ENCODE results near the gene TMEM106C.

Gene TMEM106C

GRCh38 chr12:47980197-47980596 lies 16.8 kb downstream of the TMEM106C start:
- DNase-seq, result no peak

GRCh38 chr12:47980779-47981495 lies 17.5 kb downstream of the TMEM106C start:
- DNase-seq, result no peak

GRCh38 chr12:47981496-47982260 lies 18.3 kb downstream of the TMEM106C start:
- DNase-seq, result no peak

GRCh38 chr12:47982311-47982710 lies 18.9 kb downstream of the TMEM106C start:
- no peak for DNase-seq

GRCh38 chr12:47982770-47983169 lies 19.4 kb downstream of the TMEM106C start:
- DNase-seq, result no peak

GRCh38 chr12:47983541-47984115 lies 20.2 kb downstream of the TMEM106C start:
- DNase-seq, result no peak

GRCh38 chr12:47984331-47984801 lies 21.0 kb downstream of the TMEM106C start:
- no peak for DNase-seq

GRCh38 chr12:47985596-47986290 lies 22.3 kb downstream of the TMEM106C start:
- DNase-seq, result no peak

GRCh38 chr12:47986291-47986660 lies 22.9 kb downstream of the TMEM106C start:
- DNase-seq, result no peak

- no peak for DNase-seq
These were observed 23.4 kb downstream of the TMEM106C start for GRCh38 chr12:47986832-47987231.

GRCh38 chr12:47987411-47988072 lies 24.1 kb downstream of the TMEM106C start:
- DNase-seq, result no peak

GRCh38 chr12:47988073-47989022 lies 25.0 kb downstream of the TMEM106C start:
- no peak for DNase-seq

GRCh38 chr12:47989023-47989417 lies 25.6 kb downstream of the TMEM106C start:
- no peak for DNase-seq

GRCh38 chr12:47989666-47990065 lies 26.3 kb downstream of the TMEM106C start:
- no peak for DNase-seq

GRCh38 chr12:47990351-47991105 lies 27.1 kb downstream of the TMEM106C start:
- DNase-seq, result peak; percentile 74

- no peak for DNase-seq
These were observed 28.0 kb downstream of the TMEM106C start for GRCh38 chr12:47991106-47992061.

- DNase-seq, result no peak
These were observed 29.4 kb downstream of the TMEM106C start for GRCh38 chr12:47992776-47993175.

- no peak for DNase-seq
These were observed 30.1 kb downstream of the TMEM106C start for GRCh38 chr12:47993491-47993890.

GRCh38 chr12:47995981-47996401 lies 32.6 kb downstream of the TMEM106C start:
- no peak for DNase-seq

- no peak for DNase-seq
These were observed 33.9 kb downstream of the TMEM106C start for GRCh38 chr12:47997321-47997720.

Measured in hematopoietic multipotent progenitor cell treated with erythropoietin and hydrocortisone succinate and interleukin-3 and kit ligand, for 4 days (in vitro differentiated cells).